Subcutaneous abdominal adipose tissue (tissue), 5 donors: ENCODE measurements around the gene RAPGEF5.
A peak's percentile ranks its signal among the peaks of the same experiment; 100 is the strongest.

Experiments
- H3K27ac ChIP-seq: one replicate; pipeline ENCODE4 v1.7.0; 2013; ENCODE audit warnings: low read depth, mild to moderate bottlenecking, inconsistent platforms, low read length, moderate library complexity
- H3K27me3 ChIP-seq, 5 donors: one replicate each; pipeline ENCODE4 v1.7.0; 2013; ENCODE audit warnings: low read length in 5 of 5, inconsistent platforms in 1 of 5; ENCODE audit not compliant: control insufficient read depth in 5 of 5, insufficient read depth in 4 of 5
- H3K36me3 ChIP-seq, 5 donors: one replicate each; pipeline ENCODE4 v1.7.0; 2013; ENCODE audit warnings: low read length in 5 of 5; ENCODE audit not compliant: control insufficient read depth in 5 of 5, insufficient read depth in 5 of 5
- H3K4me1 ChIP-seq, 5 donors: one replicate each; pipeline ENCODE4 v1.7.0; 2013; ENCODE audit warnings: low read length in 5 of 5, mild to moderate bottlenecking in 3 of 5, moderate library complexity in 1 of 5; ENCODE audit not compliant: control insufficient read depth in 5 of 5, insufficient read depth in 5 of 5
- H3K4me3 ChIP-seq, 5 donors: one replicate each; pipeline ENCODE4 v1.7.0; 2013; ENCODE audit warnings: low read length in 5 of 5, low read depth in 1 of 5
- H3K9ac ChIP-seq, 5 donors: one replicate each; pipeline ENCODE4 v1.7.0; 2013; ENCODE audit warnings: low read length in 5 of 5, mild to moderate bottlenecking in 4 of 5, moderate library complexity in 3 of 5
- H3K9me3 ChIP-seq, 5 donors: one replicate each; pipeline ENCODE4 v1.7.0; 2013; ENCODE audit warnings: low read length in 5 of 5; ENCODE audit not compliant: control insufficient read depth in 5 of 5
- donor health status: healthy.
- donor health status: healthy.
- donor health status: healthy.
- donor health status: healthy.
- donor health status: healthy.

Gene RAPGEF5

DNA sequence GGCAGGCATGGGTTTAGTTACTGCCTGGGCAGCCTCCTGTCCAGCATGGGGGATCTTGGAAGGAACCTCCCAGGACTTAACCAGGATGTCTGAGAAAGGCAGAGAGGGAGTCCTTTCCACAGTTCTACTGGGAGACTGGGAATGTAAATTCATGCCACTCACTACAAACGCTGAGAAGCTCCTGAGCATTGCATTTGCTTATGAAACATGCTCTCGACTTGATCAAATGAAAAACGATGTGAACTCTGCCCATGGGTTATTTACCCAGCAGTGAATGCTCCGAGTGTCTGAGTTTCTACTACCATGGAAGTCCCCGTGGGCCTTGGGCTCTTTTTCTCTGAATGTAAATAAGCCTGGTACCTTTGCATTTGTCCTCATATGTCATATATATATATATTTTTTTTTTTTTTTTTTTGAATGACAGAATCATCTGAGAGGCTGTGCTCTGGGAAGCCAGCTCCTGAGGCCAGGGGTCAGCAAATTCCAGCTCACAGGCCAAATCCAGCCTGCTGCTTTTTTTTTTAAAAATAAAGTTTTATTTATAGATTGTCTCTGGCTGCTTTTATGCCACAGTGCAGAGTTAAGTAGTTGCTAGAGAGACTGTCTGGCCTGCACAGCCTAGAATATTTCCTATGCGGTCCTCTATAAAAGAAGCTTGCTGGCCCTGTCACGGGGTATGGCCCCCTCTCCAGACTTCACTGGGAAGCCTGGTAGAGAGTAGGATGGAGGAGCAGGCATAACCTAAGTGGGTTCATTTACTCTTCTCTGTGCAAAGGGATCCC is 21.4 kb upstream of the RAPGEF5 start:
- peaks cover 0 to 13% (median 0%) of the 10 kb centered on the region in 5 donors for H3K4me1 ChIP-seq

DNA sequence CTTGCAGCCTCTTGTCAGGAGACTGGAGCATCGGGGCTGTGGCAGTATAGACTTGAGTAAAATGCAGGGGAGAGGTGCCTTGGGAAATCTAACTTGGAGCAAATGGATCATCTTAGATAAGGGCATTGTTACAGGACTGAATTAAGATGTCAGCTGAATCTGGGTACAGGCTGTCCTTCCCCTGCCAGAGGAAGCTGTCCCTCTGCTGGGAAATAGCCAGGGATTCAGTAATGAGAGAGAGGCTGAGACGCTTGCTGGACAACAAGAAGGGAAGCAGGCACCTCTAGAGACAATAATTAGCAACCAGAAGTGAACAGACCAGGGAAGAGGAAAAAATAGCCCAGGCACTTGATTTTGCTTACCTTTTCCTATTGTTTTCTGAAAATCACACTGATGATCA is 20.7 kb upstream of the RAPGEF5 start:
- H3K4me1 ChIP-seq = peaks cover 0 to 13% (median 0%) of the 10 kb centered on the region in 5 donors
- no peak overlapping the region for H3K4me3 ChIP-seq
- no peaks in the 10 kb centered on the region for H3K27me3 ChIP-seq
- H3K9me3 ChIP-seq = no peaks in the 10 kb centered on the region
- no peaks in the 10 kb centered on the region for H3K36me3 ChIP-seq
- peak overlapping the region; percentile 32 for H3K27ac ChIP-seq
- no peak overlapping the region for H3K9ac ChIP-seq

More for the DNA sequence above, 21.4 kb upstream of the RAPGEF5 start:
- H3K9ac ChIP-seq = no peak overlapping the region
- no peaks in the 10 kb centered on the region for H3K9me3 ChIP-seq
- H3K27me3 ChIP-seq = no peaks in the 10 kb centered on the region
- H3K27ac ChIP-seq = peak overlapping the region; percentile 32
- no peaks in the 10 kb centered on the region for H3K36me3 ChIP-seq
- no peak overlapping the region for H3K4me3 ChIP-seq

DNA sequence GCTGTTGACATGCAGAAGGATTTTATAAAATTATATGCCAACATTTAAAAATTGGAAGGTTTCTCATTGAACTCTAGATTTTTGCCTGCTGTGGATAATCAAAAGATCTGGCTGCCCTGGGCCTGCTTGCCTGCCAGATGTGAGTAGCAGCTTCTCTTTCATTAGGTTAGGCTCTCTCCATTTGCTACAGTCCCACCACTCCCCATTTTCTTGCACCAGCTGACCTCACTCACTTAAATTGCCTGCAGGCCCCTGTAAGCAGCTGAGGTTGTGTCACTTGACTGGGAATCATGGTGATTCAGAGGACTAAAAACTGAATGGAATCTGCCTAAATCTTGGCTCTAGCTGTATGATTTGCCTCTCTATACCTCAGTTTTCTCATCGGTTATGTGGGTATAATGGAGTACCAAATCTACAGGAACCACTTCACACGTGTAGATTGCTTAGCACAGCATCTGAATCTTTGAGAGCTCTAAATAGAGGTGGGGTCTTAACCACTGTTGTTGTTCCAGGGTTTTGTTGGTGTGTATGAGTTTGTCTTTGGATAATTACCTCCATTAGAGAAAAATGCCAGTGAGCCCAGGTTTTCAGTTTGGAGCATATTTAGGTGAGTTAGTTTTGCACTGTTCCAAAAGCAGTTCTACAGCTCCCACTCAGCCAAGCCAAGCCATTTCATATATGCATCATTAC is 18.6 kb upstream of the RAPGEF5 start:
- Histone ChIP-seq H3K9ac (no peak overlapping the region), H3K27me3 (no peaks in the 10 kb centered on the region), H3K4me3 (no peak overlapping the region), H3K36me3 (no peaks in the 10 kb centered on the region), H3K27ac (no peak overlapping the region), H3K9me3 (no peaks in the 10 kb centered on the region), H3K4me1 (peaks cover 0 to 13% (median 0%) of the 10 kb centered on the region in 5 donors)

DNA sequence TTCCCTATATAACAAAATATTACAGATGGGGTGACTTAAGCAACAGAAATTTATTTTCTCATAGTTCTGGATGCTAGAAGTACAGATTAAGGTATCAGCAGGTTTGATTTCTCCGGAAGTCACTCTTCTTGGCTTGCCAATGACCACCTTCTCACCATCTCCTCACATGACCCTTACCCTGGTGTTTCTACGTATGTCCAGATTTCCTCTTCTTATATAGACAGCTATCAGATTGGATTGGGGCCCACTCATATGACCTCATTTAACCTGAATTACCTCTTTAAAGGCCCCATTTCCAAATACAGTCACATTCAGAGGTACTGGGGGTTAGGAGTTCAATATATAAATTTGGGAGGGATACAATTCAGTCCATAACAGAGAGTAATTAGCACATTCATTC is 17.0 kb upstream of the RAPGEF5 start:
- Histone ChIP-seq H3K4me3 (no peak overlapping the region), H3K27me3 (no peaks in the 10 kb centered on the region), H3K4me1 (peaks cover 0 to 13% (median 0%) of the 10 kb centered on the region in 5 donors), H3K9me3 (no peaks in the 10 kb centered on the region), H3K9ac (no peak overlapping the region), H3K36me3 (no peaks in the 10 kb centered on the region), H3K27ac (no peak overlapping the region)

DNA sequence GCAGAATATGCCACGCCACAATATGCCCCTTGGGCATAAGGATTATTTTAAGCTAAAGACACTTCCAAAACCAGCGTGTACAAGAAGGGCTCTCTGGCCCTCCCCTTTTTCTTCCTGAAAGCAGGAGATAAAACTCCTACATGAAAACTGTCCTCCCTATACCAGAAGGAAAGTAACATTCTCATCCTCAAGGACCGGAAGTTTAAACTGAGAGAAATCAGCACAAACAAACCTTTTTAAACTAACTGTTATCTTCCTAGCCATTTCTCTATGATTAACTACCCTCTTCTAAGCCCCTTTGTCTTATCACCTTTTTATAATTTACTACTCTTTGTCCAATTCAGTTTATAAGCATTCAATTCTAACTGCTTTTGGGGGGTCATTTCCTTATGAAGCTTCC is 16.4 kb upstream of the RAPGEF5 start:
- H3K4me3 ChIP-seq = no peak overlapping the region

DNA sequence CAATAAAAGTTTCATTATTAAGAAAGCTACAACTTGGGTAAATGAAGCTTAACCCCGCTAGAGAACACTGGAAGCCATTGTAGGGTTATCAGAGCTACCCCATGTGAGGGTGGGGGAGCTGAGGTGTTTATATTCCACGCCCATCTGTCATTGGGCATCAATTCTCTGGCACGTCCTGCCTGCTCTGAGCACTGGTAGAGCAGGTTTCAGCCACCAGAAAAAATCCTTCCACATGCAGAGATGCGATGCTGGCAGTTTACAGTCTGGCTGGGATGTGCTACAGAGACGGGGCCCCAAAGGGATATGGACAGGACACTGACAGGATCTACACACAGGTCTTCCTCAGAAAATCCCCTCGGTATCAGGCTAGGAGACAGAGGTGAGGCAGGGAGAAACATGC is 15.9 kb upstream of the RAPGEF5 start:
- no peaks in the 10 kb centered on the region for H3K9me3 ChIP-seq
- no peak overlapping the region for H3K9ac ChIP-seq
- no peaks in the 10 kb centered on the region for H3K27me3 ChIP-seq
- H3K36me3 ChIP-seq = no peaks in the 10 kb centered on the region
- peaks cover 0 to 5% (median 0%) of the 10 kb centered on the region in 5 donors for H3K4me1 ChIP-seq
- no peak overlapping the region for H3K4me3 ChIP-seq
- H3K27ac ChIP-seq = no peak overlapping the region

More for the DNA sequence above, 16.4 kb upstream of the RAPGEF5 start:
- H3K36me3 ChIP-seq = no peaks in the 10 kb centered on the region
- H3K9ac ChIP-seq = no peak overlapping the region
- peaks cover 0 to 9% (median 0%) of the 10 kb centered on the region in 5 donors for H3K4me1 ChIP-seq
- no peaks in the 10 kb centered on the region for H3K27me3 ChIP-seq
- no peak overlapping the region for H3K27ac ChIP-seq
- H3K9me3 ChIP-seq = no peaks in the 10 kb centered on the region

DNA sequence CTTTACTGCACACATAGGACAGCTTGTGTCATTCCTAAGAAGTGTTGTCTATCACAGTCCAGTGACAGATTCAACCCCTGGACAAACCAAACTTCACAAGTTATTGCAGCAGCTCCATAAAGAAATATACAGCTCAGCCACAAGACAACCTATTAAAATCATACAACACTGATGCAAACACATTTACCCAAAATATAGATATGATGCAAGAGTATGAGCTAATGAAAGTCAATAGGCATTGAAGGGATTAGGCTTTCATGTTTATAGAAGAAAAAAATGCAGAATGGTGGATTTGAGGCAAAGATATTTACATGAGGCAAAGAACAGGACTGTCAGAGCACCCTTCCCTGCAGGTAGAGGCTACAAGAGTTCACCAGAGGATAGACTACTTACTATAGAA is 14.9 kb upstream of the RAPGEF5 start:
- Histone ChIP-seq H3K9ac (no peak overlapping the region), H3K9me3 (no peaks in the 10 kb centered on the region), H3K4me3 (no peak overlapping the region), H3K4me1 (no peaks in the 10 kb centered on the region), H3K27me3 (no peaks in the 10 kb centered on the region), H3K36me3 (no peaks in the 10 kb centered on the region), H3K27ac (no peak overlapping the region)

DNA sequence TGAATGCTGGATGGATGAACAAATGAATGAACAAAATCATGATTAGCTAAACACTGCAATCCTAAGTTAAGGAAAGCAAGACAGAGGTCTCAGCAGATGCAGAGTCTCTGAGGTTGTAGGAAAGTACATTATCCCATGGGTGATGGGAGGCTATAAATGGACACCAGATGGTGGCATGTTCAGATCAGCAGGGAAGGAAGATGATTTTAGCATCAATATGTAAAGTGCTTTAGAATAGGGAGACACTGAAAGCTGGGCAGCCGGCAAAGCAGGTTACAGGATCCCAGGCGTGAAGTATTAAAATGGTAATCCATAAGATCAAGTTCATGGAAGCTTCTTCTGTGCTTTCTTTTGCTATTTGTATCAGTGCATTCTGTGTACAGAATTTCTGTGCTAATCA is 7.9 kb upstream of the RAPGEF5 start:
- Histone ChIP-seq H3K27ac (no peak overlapping the region), H3K9me3 (no peaks in the 10 kb centered on the region), H3K4me3 (no peak overlapping the region), H3K4me1 (no peaks in the 10 kb centered on the region), H3K36me3 (no peaks in the 10 kb centered on the region), H3K27me3 (peaks cover 0 to 3% (median 0%) of the 10 kb centered on the region in 5 donors), H3K9ac (no peak overlapping the region)

DNA sequence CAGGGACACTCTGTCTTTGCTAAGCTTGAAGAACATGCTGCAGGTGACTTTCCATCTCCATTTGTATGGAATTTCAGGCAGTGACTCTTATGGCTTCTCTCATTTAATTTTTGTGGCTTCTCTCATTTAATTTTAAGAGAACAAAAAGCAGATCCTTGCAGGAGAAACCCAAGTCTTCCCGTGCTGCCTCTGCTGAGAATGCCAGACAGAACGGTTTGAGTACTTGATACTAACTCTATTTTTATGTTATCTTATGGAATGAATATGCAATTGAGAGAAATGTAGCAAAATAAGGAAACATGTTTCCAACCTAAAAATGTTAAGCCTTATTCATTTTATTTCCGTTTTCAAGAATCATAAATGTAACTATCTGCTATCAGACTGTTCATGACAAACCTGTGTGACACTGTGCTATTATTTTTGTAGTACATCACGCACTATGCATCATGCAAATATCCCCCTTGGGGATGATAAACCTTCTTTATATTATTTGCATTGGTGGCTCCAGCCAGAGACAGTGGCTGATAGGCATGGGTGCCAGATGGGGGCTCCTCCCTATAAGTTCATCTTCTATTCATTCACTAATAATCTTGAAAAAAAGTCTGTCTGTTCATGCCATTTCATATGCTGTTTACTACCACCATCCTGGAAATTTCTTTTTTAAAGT is 6.9 kb upstream of the RAPGEF5 start:
- H3K9ac ChIP-seq = no peak overlapping the region
- no peaks in the 10 kb centered on the region for H3K9me3 ChIP-seq
- peaks cover 0 to 3% (median 0%) of the 10 kb centered on the region in 5 donors for H3K27me3 ChIP-seq
- H3K36me3 ChIP-seq = no peaks in the 10 kb centered on the region
- H3K27ac ChIP-seq = no peak overlapping the region
- H3K4me3 ChIP-seq = no peak overlapping the region
- H3K4me1 ChIP-seq = no peaks in the 10 kb centered on the region

DNA sequence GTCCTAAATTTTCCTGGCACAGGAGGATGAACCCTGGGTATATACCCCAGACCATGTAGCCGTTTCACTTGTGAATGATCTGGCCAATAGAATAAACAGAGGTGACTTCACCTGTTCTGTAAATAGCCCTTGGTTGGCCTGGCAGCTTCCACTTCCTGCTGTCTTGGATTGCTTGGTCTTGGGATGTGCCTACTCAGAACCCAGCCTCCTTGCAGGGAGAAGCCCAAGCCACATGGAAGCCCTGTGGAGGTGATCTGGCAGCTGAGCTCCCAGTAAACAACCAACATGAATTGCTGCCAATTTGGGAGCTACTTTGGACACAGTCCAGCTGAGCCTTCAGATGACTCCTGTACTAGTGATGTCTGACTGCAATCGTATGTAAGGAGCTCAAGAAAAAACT is 4.8 kb upstream of the RAPGEF5 start:
- Histone ChIP-seq H3K4me3 (no peak overlapping the region), H3K4me1 (peaks cover 0 to 7% (median 4%) of the 10 kb centered on the region in 5 donors), H3K9me3 (no peaks in the 10 kb centered on the region), H3K27ac (no peak overlapping the region), H3K27me3 (peaks cover 0 to 5% (median 3%) of the 10 kb centered on the region in 5 donors), H3K36me3 (no peaks in the 10 kb centered on the region), H3K9ac (no peak overlapping the region)
